ENCODE measurements around the gene ANGPTL8. TPM values are rescaled to one million over a fixed set of nuclear protein-coding genes. Genes with fewer than 3 reads are reported as not detected.
A peak's percentile ranks its signal among the peaks of the same experiment; 100 is the strongest.

Gene ANGPTL8
- total RNA-seq: 100 to 1,000 TPM in 4 of 6 experiments, 10 to 100 TPM in 2; 56.7 to 287 (median 140) TPM
- long read RNA-seq, transcript ANGPTL8-201 (4 exons, 872 nt): major isoform, 12 of 14 reads
- long read RNA-seq, partial matches to known transcripts: 1 of 14 reads
- long read RNA-seq, other reads (novel, unspliced or antisense): 1 of 14 reads

- H3K36me3 ChIP-seq: peaks cover 0 to 16% (median 4%) of the 10 kb centered on the region in 4 donors
- TF ChIP-seq, protein P1, sequence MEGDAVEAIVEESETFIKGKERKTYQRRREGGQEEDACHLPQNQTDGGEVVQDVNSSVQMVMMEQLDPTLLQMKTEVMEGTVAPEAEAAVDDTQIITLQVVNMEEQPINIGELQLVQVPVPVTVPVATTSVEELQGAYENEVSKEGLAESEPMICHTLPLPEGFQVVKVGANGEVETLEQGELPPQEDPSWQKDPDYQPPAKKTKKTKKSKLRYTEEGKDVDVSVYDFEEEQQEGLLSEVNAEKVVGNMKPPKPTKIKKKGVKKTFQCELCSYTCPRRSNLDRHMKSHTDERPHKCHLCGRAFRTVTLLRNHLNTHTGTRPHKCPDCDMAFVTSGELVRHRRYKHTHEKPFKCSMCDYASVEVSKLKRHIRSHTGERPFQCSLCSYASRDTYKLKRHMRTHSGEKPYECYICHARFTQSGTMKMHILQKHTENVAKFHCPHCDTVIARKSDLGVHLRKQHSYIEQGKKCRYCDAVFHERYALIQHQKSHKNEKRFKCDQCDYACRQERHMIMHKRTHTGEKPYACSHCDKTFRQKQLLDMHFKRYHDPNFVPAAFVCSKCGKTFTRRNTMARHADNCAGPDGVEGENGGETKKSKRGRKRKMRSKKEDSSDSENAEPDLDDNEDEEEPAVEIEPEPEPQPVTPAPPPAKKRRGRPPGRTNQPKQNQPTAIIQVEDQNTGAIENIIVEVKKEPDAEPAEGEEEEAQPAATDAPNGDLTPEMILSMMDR (IDR thresholded peaks at IDR 0.05): no peak
- TF ChIP-seq POLR2A (IDR thresholded peaks at IDR 0.05): peak; percentile 98
Measured at GRCh38 chr19:11239377-11240000, at the start of gene ANGPTL8. TSS of gene ANGPTL8 (plus strand) at chr19:11239619. CDS start at chr19:11239638, 19 bp downstream.

DNA sequence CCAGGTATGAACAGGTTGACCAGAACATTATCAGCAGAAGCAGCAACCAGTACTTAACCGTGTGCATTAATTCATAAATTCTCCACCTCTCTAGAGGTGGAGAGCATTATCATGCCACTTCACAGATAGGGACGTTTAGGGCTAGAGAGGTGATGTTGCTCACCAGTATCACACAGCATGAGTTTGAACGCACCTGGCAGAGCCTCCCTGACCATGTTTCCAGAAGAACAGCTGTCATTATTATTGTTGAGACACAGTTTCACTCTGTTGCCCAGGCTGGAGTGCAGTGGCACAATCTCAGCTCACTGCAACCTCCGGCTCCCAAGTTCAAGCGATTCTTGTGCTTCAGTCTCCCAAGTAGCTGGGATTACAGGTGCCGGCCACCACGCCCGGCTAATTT, 48.9 kb upstream of the ANGPTL8 start:
- intact Hi-C loops (cut with DNase I): no loop called here
- Histone ChIP-seq H3K4me1 (peaks cover 0 to 23% (median 0%) of the 10 kb centered on the region in 4 donors), H3K27ac (peak overlapping the region in 1 of 3 donors; percentile 24), H3K4me3 (no peak overlapping the region), H3K36me3 (peaks cover 0 to 17% (median 2%) of the 10 kb centered on the region in 4 donors), H3K27me3 (no peaks in the 10 kb centered on the region), H3K9me3 (no peaks in the 10 kb centered on the region)
- no peak for ATAC-seq
- 60% methylated on average over 3 of the region's 8 CpGs for WGBS (ENCODE audit: insufficient coverage, low coverage, low lambda C conversion rate, missing lambda C conversion rate)
- TF ChIP-seq, protein P1 (IDR thresholded peaks at IDR 0.05): no peak
- no peak for TF ChIP-seq POLR2A (IDR thresholded peaks at IDR 0.05)
- no peak for DNase-seq

More at GRCh38 chr19:11239377-11240000, at the start of gene ANGPTL8:
- Histone ChIP-seq H3K4me3 (peak within 1 kb of the TSS; percentile 60 to 93 (median 68)), H3K4me1 (peaks cover 0 to 47% (median 12%) of the 10 kb centered on the region in 4 donors), H3K9me3 (no peaks in the 10 kb centered on the region), H3K27me3 (no peaks in the 10 kb centered on the region), H3K27ac (peak within 1 kb of the TSS; percentile 34 to 91 (median 47))
- ATAC-seq (peak; percentile 36 to 56 (median 49)), DNase-seq (peak; percentile 82 to 93 (median 88))
- WGBS (ENCODE audit: insufficient coverage, low coverage, low lambda C conversion rate, missing lambda C conversion rate): 32% methylated on average over 8 of the region's 23 CpGs
- intact Hi-C loops (cut with DNase I): no loop called here

GRCh38 chr19:11191273-11191755, 48.1 kb upstream of the ANGPTL8 start:
- Histone ChIP-seq H3K27me3 (no peaks in the 10 kb centered on the region), H3K4me3 (no peak overlapping the region), H3K36me3 (peaks cover 0 to 17% (median 2%) of the 10 kb centered on the region in 4 donors), H3K9me3 (no peaks in the 10 kb centered on the region), H3K4me1 (peaks cover 0 to 24% (median 0%) of the 10 kb centered on the region in 4 donors), H3K27ac (no peak overlapping the region)
- intact Hi-C loops (cut with DNase I): no loop called here
- DNase-seq (no peak), ATAC-seq (peak; percentile 49 to 52 (median 50))
- WGBS (ENCODE audit: insufficient coverage, low coverage, low lambda C conversion rate, missing lambda C conversion rate): no CpG with 5 or more reads among the region's 8 CpGs
- TF ChIP-seq POLR2A (IDR thresholded peaks at IDR 0.05): no peak

DNA sequence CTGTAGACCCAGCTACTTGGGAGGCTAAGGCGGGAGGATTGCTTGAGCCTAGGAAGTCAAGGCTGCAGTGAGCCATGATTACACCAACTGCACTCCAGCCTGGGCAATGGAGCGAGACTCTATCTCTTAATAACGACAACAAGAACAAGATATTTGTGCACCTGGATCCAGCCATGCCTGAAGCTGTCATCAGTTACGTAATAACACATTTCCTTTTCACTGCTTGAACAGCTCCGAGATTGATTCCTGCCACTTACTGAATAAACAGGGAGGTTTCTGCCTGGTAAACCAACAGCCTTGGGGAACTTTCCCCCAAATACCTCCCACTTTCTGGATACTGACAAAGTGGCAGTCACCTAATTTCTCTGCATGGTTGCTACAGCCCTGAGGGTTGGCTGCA, 47.5 kb upstream of the ANGPTL8 start:
- Histone ChIP-seq H3K9me3 (no peaks in the 10 kb centered on the region), H3K27me3 (no peaks in the 10 kb centered on the region), H3K4me3 (no peak overlapping the region), H3K27ac (no peak overlapping the region), H3K4me1 (peaks cover 0 to 28% (median 0%) of the 10 kb centered on the region in 4 donors), H3K36me3 (peaks cover 0 to 17% (median 2%) of the 10 kb centered on the region in 4 donors)
- intact Hi-C loops (cut with DNase I): no loop called here
- ATAC-seq (no peak), DNase-seq (no peak)
- no peak for TF ChIP-seq POLR2A (IDR thresholded peaks at IDR 0.05)
- TF ChIP-seq, protein P1 (IDR thresholded peaks at IDR 0.05): no peak
- 58% methylated on average over 4 of the region's 5 CpGs for WGBS (ENCODE audit: insufficient coverage, low coverage, low lambda C conversion rate, missing lambda C conversion rate)
